ENCODE data around the gene PLEKHH1.

DNA sequence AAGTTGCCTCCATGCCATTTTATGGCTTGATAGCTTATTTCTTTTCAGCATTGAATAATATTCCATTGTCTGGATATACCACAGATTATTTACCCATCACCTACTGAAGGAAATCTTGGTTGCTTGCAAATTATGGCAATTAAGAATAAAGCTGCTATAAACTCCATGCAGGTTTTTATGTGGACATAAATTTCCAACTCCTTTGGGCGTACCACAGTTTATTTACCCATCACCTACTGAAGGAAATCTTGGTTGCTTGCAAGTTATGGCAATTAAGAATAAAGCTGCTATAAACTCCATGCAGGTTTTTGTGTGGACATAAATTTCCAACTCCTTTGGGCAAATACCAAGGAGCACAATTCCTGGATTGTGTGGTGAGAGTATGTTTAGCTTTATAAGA is 12.6 kb upstream of the PLEKHH1 start:
- TF ChIP-seq GATA2 (IDR thresholded peaks at IDR 0.05; ENCODE audit: low read depth, low read length): no peak
- TF ChIP-seq GATA3 (IDR thresholded peaks at IDR 0.05; ENCODE audit: low read depth, low read length): no peak
